Measurements from ENCODE around the gene SNX21.
"Not testable (repeated sequence)": the region's sequence is repeated elsewhere in the genome, so short reads cannot be mapped to it uniquely, and the experiment has no call there.

Gene SNX21

DNA sequence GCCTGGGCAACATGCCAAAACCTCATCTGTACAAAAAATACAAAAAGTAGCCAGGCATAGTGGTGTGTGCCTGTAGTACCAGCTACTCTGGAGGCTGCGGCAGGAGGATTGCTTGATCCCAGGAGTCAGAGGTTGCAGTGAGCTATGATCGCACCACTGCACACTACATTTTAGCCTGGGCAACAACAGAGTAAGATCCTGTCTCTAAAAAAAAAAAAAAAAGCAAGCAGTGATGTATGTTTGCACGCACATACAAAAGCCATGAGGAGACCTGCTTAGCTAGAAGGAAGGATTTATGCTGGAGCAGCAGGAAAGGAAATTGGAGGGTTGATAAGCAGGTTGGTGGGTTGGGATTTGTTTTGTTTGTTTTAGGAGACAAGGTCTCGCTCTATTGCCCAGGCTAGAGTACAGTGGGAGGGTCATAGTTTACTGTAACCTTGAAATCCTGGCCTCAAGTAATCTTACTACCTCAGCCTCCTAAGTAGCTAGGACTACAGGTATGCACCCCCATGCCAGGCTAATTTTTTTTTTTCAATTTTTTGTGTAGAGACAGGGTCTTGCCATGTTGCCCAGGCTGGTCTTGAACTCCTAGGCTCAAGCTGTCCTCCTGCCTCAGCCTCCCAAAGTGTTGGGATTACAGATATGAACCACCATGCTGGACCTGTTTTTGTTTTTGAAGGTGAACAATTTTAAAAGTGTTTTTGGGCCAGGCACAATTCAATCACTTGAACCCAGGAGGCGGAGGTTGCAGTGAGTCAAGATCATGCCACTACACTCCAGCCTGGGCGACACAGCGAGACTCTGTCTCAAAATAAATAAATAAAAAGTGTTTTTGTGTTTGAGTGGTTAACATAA, 27.8 kb downstream of the SNX21 start:
- H3K9me3 Mint-ChIP-seq = no peaks in the 10 kb centered on the region
- no peak overlapping the region for H3K27ac Mint-ChIP-seq (ENCODE audit: low read depth)
- no peak for ATAC-seq (replicated peaks; ENCODE audit: extremely low read depth, poor library complexity, severe bottlenecking)
- peaks cover 12% of the 10 kb centered on the region for H3K36me3 Mint-ChIP-seq (ENCODE audit: insufficient read depth)
- H3K27me3 Mint-ChIP-seq = no peaks in the 10 kb centered on the region
- no peak for DNase-seq (ENCODE audit: low spot score in 2 of 2)
- no peak overlapping the region for H3K4me3 Mint-ChIP-seq
- H3K4me1 Mint-ChIP-seq = peaks cover 25% of the 10 kb centered on the region

- Mint-ChIP-seq H3K27ac (ENCODE audit: low read depth) (no peak overlapping the region), H3K36me3 (ENCODE audit: insufficient read depth) (peaks cover 3% of the 10 kb centered on the region), H3K4me3 (no peak overlapping the region), H3K27me3 (no peaks in the 10 kb centered on the region), H3K9me3 (no peaks in the 10 kb centered on the region), H3K4me1 (peaks cover 8% of the 10 kb centered on the region)
- no peak for DNase-seq (ENCODE audit: low spot score in 2 of 2)
- ATAC-seq (replicated peaks; ENCODE audit: extremely low read depth, poor library complexity, severe bottlenecking) = no peak
These were observed 30.2 kb downstream of the SNX21 start for GRCh38 chr20:45863543-45864470.

DNA sequence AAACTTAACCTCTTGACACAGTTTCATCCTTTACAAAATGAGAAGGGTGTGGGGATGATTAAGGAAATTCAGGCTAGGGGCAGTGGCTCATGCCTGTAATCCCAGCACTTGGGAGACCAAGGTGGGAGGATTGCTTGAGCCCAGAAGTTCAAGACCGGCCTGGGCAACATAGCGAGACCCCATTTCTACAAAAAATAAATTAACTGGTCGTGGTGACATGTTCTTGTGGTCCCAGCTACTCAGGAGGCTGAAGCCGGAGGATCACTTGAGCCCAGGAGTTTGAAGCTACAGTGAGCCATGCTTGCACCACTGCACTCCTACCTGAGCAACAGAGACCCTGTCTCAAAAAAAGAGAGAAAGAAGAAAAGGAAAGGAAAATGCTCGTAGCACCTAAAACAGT, 32.9 kb downstream of the SNX21 start:
- H3K27me3 Mint-ChIP-seq = no peaks in the 10 kb centered on the region
- peaks cover 5% of the 10 kb centered on the region for H3K36me3 Mint-ChIP-seq (ENCODE audit: insufficient read depth)
- no peak overlapping the region for H3K4me3 Mint-ChIP-seq
- no peak for DNase-seq (ENCODE audit: low spot score in 2 of 2)
- ATAC-seq (replicated peaks; ENCODE audit: extremely low read depth, poor library complexity, severe bottlenecking) = no peak
- H3K27ac Mint-ChIP-seq (ENCODE audit: low read depth) = no peak overlapping the region
- no peaks in the 10 kb centered on the region for H3K9me3 Mint-ChIP-seq
- H3K4me1 Mint-ChIP-seq = no peaks in the 10 kb centered on the region

DNA sequence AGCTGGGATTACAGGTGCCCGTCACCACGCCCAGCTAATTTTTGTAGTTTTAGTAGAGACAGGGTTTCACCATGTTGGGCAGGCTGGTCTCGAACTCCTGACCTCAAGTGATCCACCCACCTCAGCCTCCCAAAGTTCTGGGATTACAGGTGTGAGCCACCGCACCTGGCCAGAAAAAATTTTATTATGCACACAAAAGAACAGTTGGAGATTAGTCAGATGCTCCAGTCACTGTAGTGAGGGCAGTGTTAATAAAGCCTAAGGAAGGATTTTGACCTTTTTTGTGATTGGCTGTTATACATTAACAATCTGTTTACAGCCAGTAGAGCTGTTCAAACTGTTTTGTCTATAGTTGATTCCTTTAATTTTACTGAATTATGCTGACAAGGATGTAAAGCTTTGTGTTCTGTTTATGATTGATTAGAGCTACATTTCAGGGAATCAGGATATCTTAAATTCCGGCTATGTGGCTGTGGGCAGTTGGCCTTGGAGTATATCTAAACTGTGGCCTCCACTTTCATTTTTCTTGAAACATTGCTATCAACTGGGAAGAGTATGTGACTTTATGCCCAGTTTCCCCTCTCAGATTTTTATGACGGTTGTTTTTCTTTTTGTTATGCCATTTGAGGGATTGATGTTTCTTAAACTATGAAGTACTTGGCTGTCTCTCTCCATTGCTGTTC, 33.7 kb downstream of the SNX21 start:
- no peak for ATAC-seq (replicated peaks; ENCODE audit: extremely low read depth, poor library complexity, severe bottlenecking)
- DNase-seq (ENCODE audit: low spot score in 2 of 2) = no peak
- no peaks in the 10 kb centered on the region for H3K9me3 Mint-ChIP-seq
- no peaks in the 10 kb centered on the region for H3K4me1 Mint-ChIP-seq
- H3K36me3 Mint-ChIP-seq (ENCODE audit: insufficient read depth) = peaks cover 5% of the 10 kb centered on the region
- H3K4me3 Mint-ChIP-seq = no peak overlapping the region
- H3K27ac Mint-ChIP-seq (ENCODE audit: low read depth) = no peak overlapping the region
- no peaks in the 10 kb centered on the region for H3K27me3 Mint-ChIP-seq

GRCh38 chr20:45867819-45868176, 34.2 kb downstream of the SNX21 start:
- Mint-ChIP-seq H3K4me3 (no peak overlapping the region), H3K36me3 (ENCODE audit: insufficient read depth) (peaks cover 2% of the 10 kb centered on the region), H3K27me3 (no peaks in the 10 kb centered on the region), H3K4me1 (no peaks in the 10 kb centered on the region), H3K27ac (ENCODE audit: low read depth) (no peak overlapping the region), H3K9me3 (no peaks in the 10 kb centered on the region)
- DNase-seq (ENCODE audit: low spot score in 2 of 2) = no peak
- ATAC-seq (replicated peaks; ENCODE audit: extremely low read depth, poor library complexity, severe bottlenecking) = no peak

GRCh38 chr20:45872626-45873025, 39.0 kb downstream of the SNX21 start:
- ATAC-seq (replicated peaks; ENCODE audit: extremely low read depth, poor library complexity, severe bottlenecking) (no peak), DNase-seq (ENCODE audit: low spot score in 2 of 2) (no peak)
- H3K9me3 Mint-ChIP-seq = no peaks in the 10 kb centered on the region
- H3K27me3 Mint-ChIP-seq = no peaks in the 10 kb centered on the region
- H3K36me3 Mint-ChIP-seq (ENCODE audit: insufficient read depth) = peaks cover 5% of the 10 kb centered on the region
- H3K27ac Mint-ChIP-seq (ENCODE audit: low read depth) = no peak overlapping the region
- H3K4me1 Mint-ChIP-seq = no peaks in the 10 kb centered on the region
- H3K4me3 Mint-ChIP-seq = no peak overlapping the region

DNA sequence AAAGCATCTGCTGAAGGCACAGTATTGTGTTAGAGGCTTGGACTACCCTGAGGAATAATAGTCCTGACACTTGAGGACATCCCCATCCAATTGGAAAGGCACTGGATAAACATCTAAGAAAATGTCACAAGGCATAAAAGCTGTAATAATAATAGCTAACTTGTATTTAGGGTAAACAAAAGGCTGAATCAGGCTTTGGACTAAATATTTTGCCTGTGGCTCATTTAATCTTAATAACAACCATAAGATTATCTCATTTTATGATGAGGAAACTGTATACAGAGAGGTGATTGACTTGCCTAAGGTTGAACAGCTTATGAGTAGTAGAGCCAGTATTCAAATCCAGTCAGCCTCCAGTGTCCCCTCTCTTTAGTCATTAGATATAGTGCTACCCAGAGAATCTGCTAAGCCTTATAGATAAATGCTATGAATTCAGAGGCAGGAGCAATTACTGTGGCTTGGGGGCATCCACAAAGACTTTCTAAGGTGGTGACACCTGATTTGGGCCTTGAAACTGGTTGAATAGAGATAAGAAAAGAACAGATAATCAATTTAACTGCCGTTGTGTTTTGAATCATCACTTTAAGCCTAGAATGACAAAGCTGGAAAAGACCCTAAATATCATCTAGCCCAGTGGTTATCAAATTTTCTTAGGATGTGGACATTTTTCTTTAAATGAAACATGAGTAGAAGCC, 40.0 kb downstream of the SNX21 start:
- Mint-ChIP-seq H3K27ac (ENCODE audit: low read depth) (no peak overlapping the region), H3K27me3 (no peaks in the 10 kb centered on the region)
- no peak for ATAC-seq (replicated peaks; ENCODE audit: extremely low read depth, poor library complexity, severe bottlenecking)

DNA sequence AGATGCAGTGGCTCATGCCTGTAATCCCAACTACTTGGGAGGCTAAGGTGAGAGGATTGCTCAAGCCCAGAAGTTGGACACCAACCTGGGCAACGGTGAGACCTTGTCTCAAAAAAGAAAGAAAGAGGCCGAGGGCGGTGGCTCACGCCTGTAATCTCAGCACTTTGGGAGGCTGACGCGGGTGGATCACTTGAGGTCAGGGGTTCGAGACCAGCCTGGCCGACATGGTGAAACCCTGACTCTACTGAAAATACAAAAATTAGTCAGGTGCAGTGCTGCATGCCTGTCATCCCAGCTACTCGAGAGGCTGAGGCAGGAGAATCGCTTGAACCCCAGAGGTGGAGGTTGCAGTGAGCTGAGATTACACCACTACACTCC, 40.5 kb downstream of the SNX21 start:
- H3K36me3 Mint-ChIP-seq (ENCODE audit: insufficient read depth); ATAC-seq (replicated peaks; ENCODE audit: extremely low read depth, poor library complexity, severe bottlenecking); DNase-seq (ENCODE audit: low spot score in 2 of 2); H3K27ac Mint-ChIP-seq (ENCODE audit: low read depth); H3K4me3 Mint-ChIP-seq; H3K4me1 Mint-ChIP-seq; H3K27me3 Mint-ChIP-seq; H3K9me3 Mint-ChIP-seq: not testable (repeated sequence)

More for the DNA sequence above, 40.0 kb downstream of the SNX21 start:
- Mint-ChIP-seq H3K36me3 (ENCODE audit: insufficient read depth) (peaks cover 5% of the 10 kb centered on the region), H3K4me1 (no peaks in the 10 kb centered on the region), H3K9me3 (no peaks in the 10 kb centered on the region), H3K4me3 (no peak overlapping the region)
- no peak for DNase-seq (ENCODE audit: low spot score in 2 of 2)

DNA sequence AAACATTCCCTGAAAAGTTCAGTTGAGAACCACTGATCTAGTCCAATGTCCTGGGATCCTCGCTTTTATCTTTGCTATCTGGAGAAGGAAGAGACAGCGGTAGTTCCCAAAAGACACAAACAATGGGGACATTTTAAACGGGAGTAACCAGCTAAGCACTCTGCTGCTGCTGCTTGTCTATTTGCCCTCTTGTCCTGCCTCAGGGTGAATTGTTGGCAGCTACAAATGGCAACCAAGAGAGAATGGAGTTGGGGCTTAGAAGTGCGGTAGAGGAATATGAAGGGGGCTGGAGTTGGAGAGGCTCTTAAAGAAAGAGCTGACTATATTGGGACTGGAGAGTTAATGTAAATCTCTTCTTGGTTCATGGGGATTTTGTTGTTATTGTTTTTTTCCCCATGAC, 41.0 kb downstream of the SNX21 start:
- ATAC-seq (replicated peaks; ENCODE audit: extremely low read depth, poor library complexity, severe bottlenecking) (no peak), DNase-seq (ENCODE audit: low spot score in 2 of 2) (no peak)
- H3K4me1 Mint-ChIP-seq = no peaks in the 10 kb centered on the region
- no peaks in the 10 kb centered on the region for H3K9me3 Mint-ChIP-seq
- H3K36me3 Mint-ChIP-seq (ENCODE audit: insufficient read depth) = peaks cover 2% of the 10 kb centered on the region
- no peak overlapping the region for H3K27ac Mint-ChIP-seq (ENCODE audit: low read depth)
- no peaks in the 10 kb centered on the region for H3K27me3 Mint-ChIP-seq
- no peak overlapping the region for H3K4me3 Mint-ChIP-seq

- peaks cover 12% of the 10 kb centered on the region for H3K36me3 Mint-ChIP-seq (ENCODE audit: insufficient read depth)
- no peak overlapping the region for H3K4me3 Mint-ChIP-seq
- H3K27me3 Mint-ChIP-seq = no peaks in the 10 kb centered on the region
- H3K4me1 Mint-ChIP-seq = peaks cover 25% of the 10 kb centered on the region
- no peak for DNase-seq (ENCODE audit: low spot score in 2 of 2)
- no peak overlapping the region for H3K27ac Mint-ChIP-seq (ENCODE audit: low read depth)
- ATAC-seq (replicated peaks; ENCODE audit: extremely low read depth, poor library complexity, severe bottlenecking) = no peak
- H3K9me3 Mint-ChIP-seq = no peaks in the 10 kb centered on the region
These were observed 44.6 kb downstream of the SNX21 start for GRCh38 chr20:45878076-45878761.

GRCh38 chr20:45880988-45881788, 47.6 kb downstream of the SNX21 start, which contains the start of gene ZSWIM1:
Gene ZSWIM1 (plus strand): TSS chr20:45881227. CDS start chr20:45882593, 1,366 bp downstream.
- ATAC-seq (replicated peaks; ENCODE audit: extremely low read depth, poor library complexity, severe bottlenecking) = peak; percentile 99
- H3K27me3 Mint-ChIP-seq = no peaks in the 10 kb centered on the region
- DNase-seq (ENCODE audit: low spot score in 2 of 2) = peak; percentile 99
- H3K4me3 Mint-ChIP-seq = peak within 1 kb of the TSS; percentile 76
- peak within 1 kb of the TSS; percentile 90 for H3K27ac Mint-ChIP-seq (ENCODE audit: low read depth)
- H3K36me3 Mint-ChIP-seq (ENCODE audit: insufficient read depth) = peaks cover 13% of the 10 kb centered on the region
- peaks cover 26% of the 10 kb centered on the region for H3K4me1 Mint-ChIP-seq
- H3K9me3 Mint-ChIP-seq = no peaks in the 10 kb centered on the region
